ENCODE results near the gene INA.
"Not testable (repeated sequence)": the region's sequence is repeated elsewhere in the genome, so short reads cannot be mapped to it uniquely, and the experiment has no call there.

INA gene

GRCh38 chr10:103256613-103257012 is 20.3 kb upstream of the INA start:
- Histone ChIP-seq H3K27ac (ENCODE audit: low read depth, low read length) (no peak overlapping the region), H3K36me3 (ENCODE audit: control insufficient read depth, low read length) (no peaks in the 10 kb centered on the region), H3K27me3 (ENCODE audit: control insufficient read depth, low read length) (no peaks in the 10 kb centered on the region), H4K20me1 (ENCODE audit: control insufficient read depth, insufficient read depth, low read depth, low read length) (no peaks in the 10 kb centered on the region), H3K9me3 (ENCODE audit: control insufficient read depth, insufficient read depth, low read length) (no peaks in the 10 kb centered on the region), H3K79me2 (ENCODE audit: control insufficient read depth, low read length) (no peaks in the 10 kb centered on the region), H3K4me2 (ENCODE audit: low read length) (no peak overlapping the region), H3K4me3 (ENCODE audit: low read length) (no peak overlapping the region), H3K9me2 (replicated peaks; ENCODE audit: control insufficient read depth, low read length) (no peaks in the 10 kb centered on the region), H3K4me1 (ENCODE audit: control insufficient read depth, low read length) (no peaks in the 10 kb centered on the region), H3F3A (ENCODE audit: control insufficient read depth, insufficient read depth) (no peaks in the 10 kb centered on the region)
- TF ChIP-seq CTCF (IDR thresholded peaks at IDR 0.05; ENCODE audit: low read depth, low read length, poor library complexity, severe bottlenecking) (no peak), EZH2phosphoT487 (IDR thresholded peaks at IDR 0.05; ENCODE audit: borderline replicate concordance, low read length) (no peak)

GRCh38 chr10:103257812-103258211 is 19.1 kb upstream of the INA start:
- Histone ChIP-seq H3K4me1 (ENCODE audit: control insufficient read depth, low read length) (no peaks in the 10 kb centered on the region), H3K79me2 (ENCODE audit: control insufficient read depth, low read length) (no peaks in the 10 kb centered on the region), H3F3A (ENCODE audit: control insufficient read depth, insufficient read depth) (no peaks in the 10 kb centered on the region), H3K27ac (ENCODE audit: low read depth, low read length) (no peak overlapping the region), H3K4me3 (ENCODE audit: low read length) (no peak overlapping the region), H3K27me3 (ENCODE audit: control insufficient read depth, low read length) (no peaks in the 10 kb centered on the region), H4K20me1 (ENCODE audit: control insufficient read depth, insufficient read depth, low read depth, low read length) (no peaks in the 10 kb centered on the region), H3K9me2 (replicated peaks; ENCODE audit: control insufficient read depth, low read length) (no peaks in the 10 kb centered on the region), H3K36me3 (ENCODE audit: control insufficient read depth, low read length) (no peaks in the 10 kb centered on the region), H3K4me2 (ENCODE audit: low read length) (no peak overlapping the region), H3K9me3 (ENCODE audit: control insufficient read depth, insufficient read depth, low read length) (no peaks in the 10 kb centered on the region)
- no peak for TF ChIP-seq CTCF (IDR thresholded peaks at IDR 0.05; ENCODE audit: low read depth, low read length, poor library complexity, severe bottlenecking)
- TF ChIP-seq EZH2phosphoT487 (IDR thresholded peaks at IDR 0.05; ENCODE audit: borderline replicate concordance, low read length): no peak

- not testable (repeated sequence) for H3K4me3 ChIP-seq (ENCODE audit: low read length); H3K9me3 ChIP-seq (ENCODE audit: control insufficient read depth, insufficient read depth, low read length); H3K27ac ChIP-seq (ENCODE audit: low read depth, low read length); H3F3A ChIP-seq (ENCODE audit: control insufficient read depth, insufficient read depth); H3K27me3 ChIP-seq (ENCODE audit: control insufficient read depth, low read length); H3K4me1 ChIP-seq (ENCODE audit: control insufficient read depth, low read length); H3K4me2 ChIP-seq (ENCODE audit: low read length); H3K36me3 ChIP-seq (ENCODE audit: control insufficient read depth, low read length); H3K9me2 ChIP-seq (replicated peaks; ENCODE audit: control insufficient read depth, low read length); H4K20me1 ChIP-seq (ENCODE audit: control insufficient read depth, insufficient read depth, low read depth, low read length); H3K79me2 ChIP-seq (ENCODE audit: control insufficient read depth, low read length)
Observed at GRCh38 chr10:103258928-103259327, 18.0 kb upstream of the INA start.

- Histone ChIP-seq H3F3A (ENCODE audit: control insufficient read depth, insufficient read depth) (no peaks in the 10 kb centered on the region), H3K4me1 (ENCODE audit: control insufficient read depth, low read length) (no peaks in the 10 kb centered on the region), H3K4me2 (ENCODE audit: low read length) (no peak overlapping the region), H3K9me3 (ENCODE audit: control insufficient read depth, insufficient read depth, low read length) (no peaks in the 10 kb centered on the region), H3K79me2 (ENCODE audit: control insufficient read depth, low read length) (no peaks in the 10 kb centered on the region), H3K27ac (ENCODE audit: low read depth, low read length) (no peak overlapping the region), H3K27me3 (ENCODE audit: control insufficient read depth, low read length) (no peaks in the 10 kb centered on the region), H3K36me3 (ENCODE audit: control insufficient read depth, low read length) (no peaks in the 10 kb centered on the region), H3K9me2 (replicated peaks; ENCODE audit: control insufficient read depth, low read length) (no peaks in the 10 kb centered on the region), H4K20me1 (ENCODE audit: control insufficient read depth, insufficient read depth, low read depth, low read length) (no peaks in the 10 kb centered on the region), H3K4me3 (ENCODE audit: low read length) (no peak overlapping the region)
- TF ChIP-seq EZH2phosphoT487 (IDR thresholded peaks at IDR 0.05; ENCODE audit: borderline replicate concordance, low read length): no peak
- no peak for TF ChIP-seq CTCF (IDR thresholded peaks at IDR 0.05; ENCODE audit: low read depth, low read length, poor library complexity, severe bottlenecking)
Observed at GRCh38 chr10:103259989-103260388, 16.9 kb upstream of the INA start.

Data from DOHH2 (cell line).